ENCODE measurements around the gene LANCL2. TPM values are rescaled to one million over a fixed set of nuclear protein-coding genes. Genes with fewer than 3 reads are reported as not detected.
"Not testable (repeated sequence)": the region's sequence is repeated elsewhere in the genome, so short reads cannot be mapped to it uniquely, and the experiment has no call there.

Gene LANCL2
- total RNA-seq, 1 donor from 2014 or later, result 11.6 TPM

GRCh38 chr7:55415173-55415778 lies 50.1 kb downstream of the LANCL2 start:
- Mint-ChIP-seq H3K27ac (ENCODE audit: unreplicated experiment) (no peak overlapping the region), H3K4me1 (ENCODE audit: unreplicated experiment) (no peaks in the 10 kb centered on the region)

GRCh38 chr7:55417456-55417855 lies 52.3 kb downstream of the LANCL2 start:
- not testable (repeated sequence) for DNase-seq (ENCODE audit: extremely low spot score, unreplicated experiment); H3K9me3 Mint-ChIP-seq (ENCODE audit: unreplicated experiment); H3K27ac Mint-ChIP-seq (ENCODE audit: unreplicated experiment)

More at GRCh38 chr7:55415173-55415778, 50.1 kb downstream of the LANCL2 start:
- Mint-ChIP-seq H3K36me3 (ENCODE audit: unreplicated experiment) (no peaks in the 10 kb centered on the region), H3K4me3 (ENCODE audit: unreplicated experiment) (no peak overlapping the region), H3K9me3 (ENCODE audit: unreplicated experiment) (no peaks in the 10 kb centered on the region), H3K27me3 (ENCODE audit: unreplicated experiment) (no peaks in the 10 kb centered on the region)
- peak; percentile 86 for TF ChIP-seq CTCF (IDR thresholded peaks at IDR 0.05)
- peak; percentile 91 for DNase-seq (ENCODE audit: extremely low spot score, unreplicated experiment)

GRCh38 chr7:55420530-55420929 lies 55.4 kb downstream of the LANCL2 start:
- TF ChIP-seq CTCF (IDR thresholded peaks at IDR 0.05), result no peak
- H3K36me3 Mint-ChIP-seq (ENCODE audit: unreplicated experiment), result peaks cover 6% of the 10 kb centered on the region
- H3K27ac Mint-ChIP-seq (ENCODE audit: unreplicated experiment), result no peak overlapping the region
- no peak overlapping the region for H3K4me3 Mint-ChIP-seq (ENCODE audit: unreplicated experiment)
- H3K27me3 Mint-ChIP-seq (ENCODE audit: unreplicated experiment), result no peaks in the 10 kb centered on the region
- peaks cover 6% of the 10 kb centered on the region for H3K4me1 Mint-ChIP-seq (ENCODE audit: unreplicated experiment)
- no peak for DNase-seq (ENCODE audit: extremely low spot score, unreplicated experiment)
- H3K9me3 Mint-ChIP-seq (ENCODE audit: unreplicated experiment), result no peaks in the 10 kb centered on the region

More at GRCh38 chr7:55417456-55417855, 52.3 kb downstream of the LANCL2 start:
- H3K36me3 Mint-ChIP-seq (ENCODE audit: unreplicated experiment); H3K4me3 Mint-ChIP-seq (ENCODE audit: unreplicated experiment); H3K4me1 Mint-ChIP-seq (ENCODE audit: unreplicated experiment); H3K27me3 Mint-ChIP-seq (ENCODE audit: unreplicated experiment): not testable (repeated sequence)

- H3K27ac Mint-ChIP-seq (ENCODE audit: unreplicated experiment), result no peak overlapping the region
- no peaks in the 10 kb centered on the region for H3K9me3 Mint-ChIP-seq (ENCODE audit: unreplicated experiment)
- TF ChIP-seq CTCF (IDR thresholded peaks at IDR 0.05), result no peak
- no peak for DNase-seq (ENCODE audit: extremely low spot score, unreplicated experiment)
- peaks cover 13% of the 10 kb centered on the region for H3K36me3 Mint-ChIP-seq (ENCODE audit: unreplicated experiment)
- peaks cover 6% of the 10 kb centered on the region for H3K4me1 Mint-ChIP-seq (ENCODE audit: unreplicated experiment)
- H3K27me3 Mint-ChIP-seq (ENCODE audit: unreplicated experiment), result no peaks in the 10 kb centered on the region
- no peak overlapping the region for H3K4me3 Mint-ChIP-seq (ENCODE audit: unreplicated experiment)
Measured at GRCh38 chr7:55423277-55423711, 58.2 kb downstream of the LANCL2 start.

GRCh38 chr7:55423891-55424290 lies 58.8 kb downstream of the LANCL2 start:
- TF ChIP-seq CTCF (IDR thresholded peaks at IDR 0.05), result no peak
- no peak overlapping the region for H3K4me3 Mint-ChIP-seq (ENCODE audit: unreplicated experiment)
- no peaks in the 10 kb centered on the region for H3K9me3 Mint-ChIP-seq (ENCODE audit: unreplicated experiment)
- H3K4me1 Mint-ChIP-seq (ENCODE audit: unreplicated experiment), result peaks cover 6% of the 10 kb centered on the region
- peaks cover 13% of the 10 kb centered on the region for H3K36me3 Mint-ChIP-seq (ENCODE audit: unreplicated experiment)
- no peak for DNase-seq (ENCODE audit: extremely low spot score, unreplicated experiment)
- H3K27me3 Mint-ChIP-seq (ENCODE audit: unreplicated experiment), result no peaks in the 10 kb centered on the region
- no peak overlapping the region for H3K27ac Mint-ChIP-seq (ENCODE audit: unreplicated experiment)

Data from osteocyte (in vitro differentiated cells).